Measurements from ENCODE around the gene SLC25A18. TPM values are rescaled to one million over a fixed set of nuclear protein-coding genes. Genes with fewer than 3 reads are reported as not detected.
A peak's percentile ranks its signal among the peaks of the same experiment; 100 is the strongest.

The SLC25A18 gene
- total and polyA plus RNA-seq, 2 of the 4 experiments (the other 2 are of a cell fraction) = 0.05 TPM; not detected in 1

DNA sequence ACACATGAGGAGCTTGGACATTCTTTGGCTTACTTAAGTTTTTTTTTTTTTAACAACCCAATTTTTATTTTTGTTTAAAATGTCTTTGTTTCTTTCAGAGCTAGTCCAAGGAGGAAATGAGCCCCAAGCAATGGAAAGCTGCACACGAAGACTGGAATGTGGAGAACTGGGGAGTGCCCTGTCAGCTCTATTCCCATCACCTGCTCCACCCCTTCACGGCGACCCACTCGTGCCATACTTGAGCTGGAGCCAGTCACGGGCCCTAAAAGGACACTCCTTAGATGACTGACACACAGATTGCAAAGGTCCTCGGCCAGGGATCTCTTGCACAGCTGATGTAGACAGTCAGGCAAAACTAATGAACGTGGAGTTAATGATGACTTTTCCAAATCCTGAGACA is 10.6 kb upstream of the SLC25A18 start:
- Histone ChIP-seq H2AK5ac (ENCODE audit: low read depth, low read length) (no peak overlapping the region), H3K23ac (ENCODE audit: low read depth, low read length) (no peak overlapping the region), H3K27ac (ENCODE audit: insufficient read depth, low read length) (no peak overlapping the region), H4K20me1 (ENCODE audit: insufficient read depth, low read length) (no peaks in the 10 kb centered on the region), H3K4me3 (ENCODE audit: insufficient read depth, low read depth, low read length) (no peak overlapping the region), H2AK9ac (replicated peaks; ENCODE audit: low read depth, low read length, poor library complexity) (no peak overlapping the region), H2BK15ac (ENCODE audit: low read depth, low read length) (no peak overlapping the region), H2BK120ac (ENCODE audit: low read depth, low read length) (no peak overlapping the region), H2BK5ac (ENCODE audit: low read depth, low read length, poor library complexity, severe bottlenecking) (no peak overlapping the region), H3K9me1 (ENCODE audit: insufficient read depth, low read length) (no peaks in the 10 kb centered on the region), H2BK20ac (ENCODE audit: low read depth, low read length) (no peak overlapping the region), H4K5ac (ENCODE audit: low read depth, low read length) (no peak overlapping the region), H3K9me3 (ENCODE audit: control insufficient read depth, insufficient read depth, low read length) (no peaks in the 10 kb centered on the region), H3K9ac (ENCODE audit: low read depth, low read length) (no peak overlapping the region), H3K14ac (replicated peaks; ENCODE audit: low read depth, low read length) (no peak overlapping the region), H3K36me3 (ENCODE audit: control insufficient read depth, insufficient read depth, low read length) (no peaks in the 10 kb centered on the region), H3K4me1 (ENCODE audit: control insufficient read depth, insufficient read depth, low read length) (no peaks in the 10 kb centered on the region), H3K18ac (ENCODE audit: low read depth, low read length) (no peak overlapping the region), H3K56ac (ENCODE audit: extremely low read depth, insufficient read depth, low read length) (no peak overlapping the region), H3K4ac (ENCODE audit: low read depth, low read length) (no peak overlapping the region), H4K8ac (ENCODE audit: low read depth in 2 of 2, low read length in 2 of 2) (no peak overlapping the region), H3K27me3 (ENCODE audit: control insufficient read depth, insufficient read depth, low read length) (peaks cover 14% of the 10 kb centered on the region), H3K4me2 (ENCODE audit: low read depth, low read length) (no peak overlapping the region), H2AFZ (replicated peaks; ENCODE audit: low read length, poor library complexity) (no peak overlapping the region), H3K79me1 (ENCODE audit: low read depth in 1 of 2, low read length in 2 of 2) (no peaks in the 10 kb centered on the region), H4K91ac (ENCODE audit: insufficient read depth, low read depth, low read length) (no peak overlapping the region)
- ChIA-PET POLR2A (ENCODE audit: unreplicated experiment) (no interaction called here), CTCF (interaction anchor here (0.6 kb wide), 1 partner anchor 232 kb away, joined by 3 read pairs; no protein-coding TSS in a partner anchor)
- intact Hi-C loops (cut with micrococcal nuclease) = loop anchor here (10.0 kb wide), 2 partner anchors 232 to 522 kb away; partner anchors contain the start of gene PEX26
- BruUV-seq (replicated peaks) = no TSS peak
- 63% methylated on average over 2 of the region's 7 CpGs; no CpG with 5 or more reads in 1 of the 2 experiments for WGBS, 2 experiments (ENCODE audit: extremely low coverage in 2 of 2, insufficient read length in 1 of 2)
- dilution Hi-C loops (cut with HindIII; ENCODE audit: low sequenced_read_pairs, unreplicated experiment) = no loop called here
- in situ Hi-C loops (cut with MboI; ENCODE audit: low sequenced_read_pairs) = loop anchor here (25.0 kb wide), 1 partner anchor 510 kb away; no protein-coding TSS in a partner anchor
- ATAC-seq (ENCODE audit: low read depth) (peak; percentile 21; the same call in 1 of the 2 replicates), DNase-seq (no peak)
- TF ChIP-seq POLR2A (IDR thresholded peaks at IDR 0.05; ENCODE audit: low read depth, low read length) (no peak), FOS (IDR thresholded peaks at IDR 0.05; ENCODE audit: low read depth, low read length) (no peak), CEBPB (IDR thresholded peaks at IDR 0.05; ENCODE audit: low read depth, low read length) (no peak), MAZ (IDR thresholded peaks at IDR 0.05; ENCODE audit: borderline replicate concordance, low read depth, low read length) (no peak), NFE2L2 (IDR thresholded peaks at IDR 0.05; ENCODE audit: low read depth, low read length) (no peak), RCOR1 (IDR thresholded peaks at IDR 0.05; ENCODE audit: insufficient replicate concordance, low read length) (no peak), MAFK (IDR thresholded peaks at IDR 0.05; ENCODE audit: low read depth, low read length) (no peak), USF2 (IDR thresholded peaks at IDR 0.05; ENCODE audit: low read depth, low read length) (no peak)
- TF ChIP-seq, protein P1, sequence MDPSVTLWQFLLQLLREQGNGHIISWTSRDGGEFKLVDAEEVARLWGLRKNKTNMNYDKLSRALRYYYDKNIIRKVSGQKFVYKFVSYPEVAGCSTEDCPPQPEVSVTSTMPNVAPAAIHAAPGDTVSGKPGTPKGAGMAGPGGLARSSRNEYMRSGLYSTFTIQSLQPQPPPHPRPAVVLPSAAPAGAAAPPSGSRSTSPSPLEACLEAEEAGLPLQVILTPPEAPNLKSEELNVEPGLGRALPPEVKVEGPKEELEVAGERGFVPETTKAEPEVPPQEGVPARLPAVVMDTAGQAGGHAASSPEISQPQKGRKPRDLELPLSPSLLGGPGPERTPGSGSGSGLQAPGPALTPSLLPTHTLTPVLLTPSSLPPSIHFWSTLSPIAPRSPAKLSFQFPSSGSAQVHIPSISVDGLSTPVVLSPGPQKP (IDR thresholded peaks at IDR 0.05; ENCODE audit: borderline replicate concordance, low read depth, low read length) = no peak

Data from IMR-90 (cell line).